GM19351 (cell line): ENCODE measurements around the gene HAUS3.
"Not testable (repeated sequence)": the region's sequence is repeated elsewhere in the genome, so short reads cannot be mapped to it uniquely, and the experiment has no call there.

ENCODE experiments used
- ATAC-seq: cut with Tn5 transposase; IDR thresholded peaks from one replicate; pipeline ENCODE4 v1.9.1; 2021; ENCODE audit warnings: mild to moderate bottlenecking, moderate library complexity; ENCODE audit not compliant: unreplicated experiment

HAUS3 gene

GRCh38 chr4:2275546-2276251 lies 33.8 kb upstream of the HAUS3 start:
- no peak for ATAC-seq

- not testable (repeated sequence) for ATAC-seq
Measured at GRCh38 chr4:2275044-2275397, 33.1 kb upstream of the HAUS3 start.

- no peak for ATAC-seq
Measured at GRCh38 chr4:2274320-2275043, 32.6 kb upstream of the HAUS3 start.

GRCh38 chr4:2273657-2274319 lies 31.9 kb upstream of the HAUS3 start:
- no peak for ATAC-seq

DNA sequence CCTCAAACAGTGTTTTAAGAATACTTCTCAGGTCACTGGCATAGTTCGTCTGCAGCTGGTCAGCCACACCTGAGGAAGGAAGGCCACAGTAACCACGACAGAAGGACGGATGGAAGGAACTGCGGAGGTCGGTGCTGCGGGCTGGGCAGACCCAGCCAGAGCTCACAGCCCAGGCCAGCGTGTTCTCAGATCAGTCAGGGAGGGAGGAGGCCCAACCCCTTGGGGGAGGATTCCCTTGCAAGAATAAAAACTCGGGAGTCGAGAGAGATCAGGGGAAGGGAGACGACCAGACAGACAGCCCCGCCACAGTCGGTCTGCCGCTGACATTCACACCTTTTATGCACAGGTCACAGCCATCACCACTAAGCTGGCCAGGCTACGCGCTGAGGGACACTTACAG lies 31.3 kb upstream of the HAUS3 start:
- ATAC-seq = no peak

- ATAC-seq = no peak
Measured at GRCh38 chr4:2272828-2273120, 30.9 kb upstream of the HAUS3 start.

DNA sequence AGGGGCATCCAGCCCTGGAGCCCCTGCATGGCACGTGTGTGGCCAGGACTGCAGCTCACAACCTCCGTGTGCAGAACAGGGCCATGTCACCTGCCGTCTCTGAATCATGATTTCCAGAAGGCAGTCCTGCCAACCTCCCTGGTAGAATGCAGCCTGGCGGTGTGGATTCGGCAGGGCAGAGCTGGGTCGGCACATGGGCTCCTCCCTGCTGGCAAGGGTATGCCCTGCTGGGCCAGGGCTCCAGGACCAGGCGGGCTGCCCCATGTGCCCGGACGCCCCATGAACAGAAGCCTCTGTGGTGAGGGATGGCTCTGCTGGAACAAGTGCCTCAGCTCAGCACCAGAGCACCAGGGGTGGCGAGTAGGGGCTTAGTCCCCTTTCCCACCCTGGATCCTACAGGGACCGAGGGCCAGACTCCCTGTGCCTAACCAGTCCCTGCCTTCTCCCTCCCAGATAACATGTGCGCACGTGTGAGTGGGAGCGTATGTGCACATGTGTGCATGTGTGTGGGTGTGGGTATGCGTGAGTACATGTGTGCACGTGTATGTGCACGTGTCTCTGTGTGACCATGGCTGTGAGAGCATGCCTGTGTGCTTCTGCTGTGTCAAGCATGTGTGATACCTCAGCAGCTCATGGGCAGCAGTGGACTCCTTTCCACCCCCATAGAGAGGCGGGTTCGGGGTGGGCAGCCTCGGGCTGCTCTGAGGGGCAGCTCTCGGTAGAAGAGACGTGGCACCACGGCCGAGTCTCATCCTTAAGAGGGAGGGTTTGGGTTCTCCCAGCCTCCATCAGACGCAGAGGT lies 30.3 kb upstream of the HAUS3 start:
- no peak for ATAC-seq

DNA sequence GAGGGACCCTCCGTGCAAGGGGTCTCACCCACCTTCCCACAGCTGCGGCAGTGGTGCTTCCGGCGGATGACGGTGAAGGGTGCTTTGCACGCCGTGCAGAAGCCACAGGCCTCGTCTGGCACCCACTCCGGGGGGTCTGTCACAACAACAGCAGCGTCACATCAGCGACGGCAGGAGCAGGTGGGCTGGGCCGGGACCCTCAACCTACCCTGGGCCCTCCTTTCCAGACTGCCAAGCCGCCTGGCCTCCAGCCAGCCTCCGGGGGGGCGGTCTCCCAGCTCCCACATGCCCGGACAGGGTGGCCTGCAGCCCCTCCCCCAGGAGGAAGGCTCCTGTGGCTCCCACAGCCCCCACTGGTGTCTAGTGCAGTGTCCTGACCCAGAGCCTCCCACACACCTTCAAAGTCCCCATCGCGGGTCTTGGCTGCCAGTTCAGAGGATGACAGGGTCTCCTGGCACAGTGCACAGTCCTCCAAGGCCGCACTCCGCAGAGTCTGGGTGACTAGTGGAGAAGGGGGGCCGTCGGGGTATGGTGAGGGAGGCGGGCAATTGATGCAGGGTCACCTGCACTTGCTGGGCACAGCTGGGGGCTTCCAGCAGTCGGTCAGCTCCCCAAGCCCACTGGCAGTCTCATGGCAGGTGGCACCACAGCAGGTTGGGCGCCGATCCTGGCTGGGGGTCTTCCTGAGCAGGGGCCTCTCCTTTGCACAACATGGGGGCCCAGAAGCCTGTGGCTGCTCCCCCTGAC lies 29.5 kb upstream of the HAUS3 start:
- ATAC-seq = no peak

- no peak for ATAC-seq
Measured at GRCh38 chr4:2270341-2271165, 28.6 kb upstream of the HAUS3 start.

GRCh38 chr4:2269618-2270163 lies 27.8 kb upstream of the HAUS3 start:
- no peak for ATAC-seq

DNA sequence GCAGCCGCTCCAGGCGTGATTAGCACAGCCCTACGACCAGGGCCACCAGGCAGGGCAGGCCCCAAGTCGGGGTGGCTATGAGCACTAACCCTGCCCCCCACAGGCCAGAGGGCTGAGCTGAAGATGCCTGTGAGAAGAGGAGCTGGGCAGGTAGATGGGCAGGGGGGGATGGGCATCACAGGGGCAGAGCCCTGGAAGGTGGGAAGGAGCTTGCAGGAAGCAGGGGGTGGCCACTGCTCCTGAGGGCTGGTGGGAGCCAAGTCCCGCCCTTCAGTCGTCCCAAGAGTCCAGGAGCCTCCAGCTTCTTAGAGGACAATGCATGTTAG lies 27.2 kb upstream of the HAUS3 start:
- ATAC-seq = no peak

GRCh38 chr4:2268357-2269205 lies 26.7 kb upstream of the HAUS3 start:
- no peak for ATAC-seq

DNA sequence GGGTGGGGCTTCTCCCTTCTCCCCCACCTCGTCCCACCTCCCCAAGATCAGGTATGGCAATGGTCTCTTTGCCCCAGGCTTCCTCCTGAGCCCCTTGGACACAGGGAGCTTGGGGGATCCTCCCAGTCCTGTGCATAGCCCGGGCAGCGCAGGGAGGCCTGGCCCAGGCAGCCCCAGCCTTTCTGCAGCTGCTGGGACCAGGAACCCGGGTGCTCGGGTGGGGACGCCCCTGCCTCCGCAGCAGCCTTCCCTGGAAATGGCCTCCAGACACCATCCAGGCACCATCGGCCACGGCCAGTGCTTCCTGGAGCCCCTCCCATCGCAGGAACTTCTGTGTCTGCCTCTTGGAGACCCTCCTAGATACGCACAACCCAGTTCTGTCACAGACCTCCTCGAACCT lies 25.9 kb upstream of the HAUS3 start:
- ATAC-seq = no peak

GRCh38 chr4:2267320-2267811 lies 25.4 kb upstream of the HAUS3 start:
- no peak for ATAC-seq

- ATAC-seq = no peak
Measured at GRCh38 chr4:2266821-2267220, 24.9 kb upstream of the HAUS3 start.

DNA sequence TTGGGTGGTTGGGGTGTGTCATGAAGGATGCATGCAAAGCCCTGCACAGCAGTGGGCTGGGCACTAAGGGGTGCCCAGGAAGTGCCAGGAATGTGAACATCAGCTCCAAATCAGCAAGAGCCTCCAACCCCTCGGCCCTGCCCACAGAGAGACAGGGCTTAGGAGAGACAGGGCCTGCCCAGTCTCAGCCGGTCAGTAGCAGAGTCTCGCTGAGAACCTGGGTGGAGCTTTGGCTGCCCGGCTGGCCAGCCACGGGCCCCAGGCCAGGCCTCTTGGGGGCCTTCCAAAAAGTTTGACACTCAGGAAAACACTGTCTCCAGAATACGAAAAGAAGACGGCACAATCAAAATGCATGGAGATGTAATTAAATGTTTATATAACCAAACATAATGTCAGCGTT lies 24.3 kb upstream of the HAUS3 start:
- no peak for ATAC-seq

GRCh38 chr4:2265113-2266110 lies 23.5 kb upstream of the HAUS3 start:
- no peak for ATAC-seq
